ENCODE measurements around the gene OR10A3.

GRCh38 chr11:7949934-7950333, 8.4 kb upstream of the OR10A3 start:
- TF ChIP-seq, protein P1, sequence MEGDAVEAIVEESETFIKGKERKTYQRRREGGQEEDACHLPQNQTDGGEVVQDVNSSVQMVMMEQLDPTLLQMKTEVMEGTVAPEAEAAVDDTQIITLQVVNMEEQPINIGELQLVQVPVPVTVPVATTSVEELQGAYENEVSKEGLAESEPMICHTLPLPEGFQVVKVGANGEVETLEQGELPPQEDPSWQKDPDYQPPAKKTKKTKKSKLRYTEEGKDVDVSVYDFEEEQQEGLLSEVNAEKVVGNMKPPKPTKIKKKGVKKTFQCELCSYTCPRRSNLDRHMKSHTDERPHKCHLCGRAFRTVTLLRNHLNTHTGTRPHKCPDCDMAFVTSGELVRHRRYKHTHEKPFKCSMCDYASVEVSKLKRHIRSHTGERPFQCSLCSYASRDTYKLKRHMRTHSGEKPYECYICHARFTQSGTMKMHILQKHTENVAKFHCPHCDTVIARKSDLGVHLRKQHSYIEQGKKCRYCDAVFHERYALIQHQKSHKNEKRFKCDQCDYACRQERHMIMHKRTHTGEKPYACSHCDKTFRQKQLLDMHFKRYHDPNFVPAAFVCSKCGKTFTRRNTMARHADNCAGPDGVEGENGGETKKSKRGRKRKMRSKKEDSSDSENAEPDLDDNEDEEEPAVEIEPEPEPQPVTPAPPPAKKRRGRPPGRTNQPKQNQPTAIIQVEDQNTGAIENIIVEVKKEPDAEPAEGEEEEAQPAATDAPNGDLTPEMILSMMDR (conservative IDR thresholded peaks at IDR 0.05), result no peak
- TF ChIP-seq EZH2 (IDR thresholded peaks at IDR 0.05; ENCODE audit: low read depth), result no peak

Data from PC-9 (cell line).